Fibroblast of skin of left quadriceps (primary cell): ENCODE measurements around the gene NIPAL4.

Experiments used
- DNase-seq, 2 experiments: peaks; one replicate each; pipeline ENCODE4 v3.0.0-alpha.2; 2013; ENCODE audit warnings: low read depth in 2 of 2

The NIPAL4 gene

GRCh38 chr5:157516626-157517325, 56.8 kb downstream of the NIPAL4 start:
- DNase-seq = peak; percentile 56 to 59

GRCh38 chr5:157518963-157519362, 59.0 kb downstream of the NIPAL4 start:
- no peak for DNase-seq

GRCh38 chr5:157519579-157520253, 59.7 kb downstream of the NIPAL4 start:
- DNase-seq = no peak

- no peak for DNase-seq
Measured at GRCh38 chr5:157520911-157521703, 61.1 kb downstream of the NIPAL4 start.

GRCh38 chr5:157521704-157522029, 61.7 kb downstream of the NIPAL4 start:
- no peak for DNase-seq

- DNase-seq = no peak
Measured at GRCh38 chr5:157523976-157524375, 64.0 kb downstream of the NIPAL4 start.
